GM12892 (cell line): ENCODE data around the gene SERPINE1.

Source experiments
- POLR2A ChIP-seq: IDR thresholded peaks from 2 replicates; pipeline ENCODE4 v1.6.1; 2011; ENCODE audit warnings: low read depth, low read length, control low read depth
- POLR2AphosphoS5 ChIP-seq: IDR thresholded peaks from 2 replicates; pipeline ENCODE4 v1.6.1; 2011; ENCODE audit warnings: low read depth, low read length, control low read depth

- TF ChIP-seq POLR2A (no peak), POLR2AphosphoS5 (no peak)
Observed at GRCh38 chr7:101124376-101125056, 2.4 kb upstream of the SERPINE1 start.
